Endothelial cell of umbilical vein (primary cell): ENCODE results near the gene ANKZF1. TPM values are rescaled to one million over a fixed set of nuclear protein-coding genes. Genes with fewer than 3 reads are reported as not detected.
A peak's percentile ranks its signal among the peaks of the same experiment; 100 is the strongest.

Experiments
- BruUV-seq: library from RNA; stranded (reverse); fragments of 400-500 nt; replicated peaks from 2 replicates; lab custom pipeline; 2021; lab: Mats Ljungman, UMichigan
- CTCF ChIA-PET: fragments of 300-600, 350-600 bp; sonication (Branson Sonifier 250); formaldehyde crosslinking; loops from one replicate; lab custom pipeline; 2021; ENCODE audit warnings: antibody characterized with exemption, inconsistent platforms; lab: Charles Lee
- POLR2A ChIA-PET: fragments of 300-600, 350-600 bp; sonication (Branson Sonifier 250); formaldehyde crosslinking; loops from one replicate; lab custom pipeline; 2021; ENCODE audit warnings: antibody characterized with exemption, inconsistent platforms; lab: Charles Lee
- DNase-seq: peaks from one replicate; pipeline ENCODE4 v3.0.0-alpha.2; 2011; ENCODE audit warnings: low read depth, low spot score
- FAIRE-seq: peaks from 2 replicates; lab custom pipeline; 2011; peaks lifted over from hg19 to GRCh38; lab: Jason Lieb, UNC
- H2AFZ ChIP-seq: 2 replicates; pipeline ENCODE4 v1.6.0; 2012; ENCODE audit warnings: low read depth, low read length, control low read depth, inconsistent platforms
- H3K27ac ChIP-seq: 2 replicates; pipeline ENCODE4 v1.5.1; 2011; ENCODE audit warnings: low read depth, mild to moderate bottlenecking, control low read depth, low read length, moderate library complexity; ENCODE audit not compliant: insufficient read depth
- H3K27me3 ChIP-seq, 2 experiments: 2 replicates each; pipeline versions ENCODE4 v1.6.0 to v1.6.1; 2011; ENCODE audit warnings: low read length in 2 of 2, mixed read lengths in 1 of 2; ENCODE audit not compliant: control insufficient read depth in 2 of 2, insufficient read depth in 2 of 2
- H3K36me3 ChIP-seq, 2 experiments: 2 replicates in 1 of 2; 3 replicates in 1 of 2; pipeline ENCODE4 v1.5.1; 2011; ENCODE audit warnings: low read length in 2 of 2, mild to moderate bottlenecking in 1 of 2, moderate library complexity in 1 of 2; ENCODE audit not compliant: control insufficient read depth in 2 of 2, insufficient read depth in 2 of 2; ENCODE audit errors: extremely low read depth in 1 of 2
- H3K4me1 ChIP-seq: 3 replicates; pipeline ENCODE4 v1.5.1; 2011; ENCODE audit warnings: mild to moderate bottlenecking, low read length; ENCODE audit not compliant: control insufficient read depth, insufficient read depth; ENCODE audit errors: extremely low read depth
- H3K4me2 ChIP-seq: 2 replicates; pipeline ENCODE4 v1.6.1; 2011; ENCODE audit warnings: low read length, control low read depth, mixed read lengths; ENCODE audit not compliant: insufficient read depth
- H3K4me3 ChIP-seq, 3 experiments: fragments of 200-600 bp in 1 of 3; sonication (generic), shearing (Covaris generic) in 1 of 3; replicated peaks in 1 of 3; 2 replicates each; pipeline ENCODE4 v1.5.1; 2011 to 2016; ENCODE audit warnings: control low read depth in 3 of 3, low read length in 3 of 3, mild to moderate bottlenecking in 2 of 3, inconsistent platforms in 1 of 3, low read depth in 1 of 3, moderate library complexity in 1 of 3; ENCODE audit not compliant: insufficient read depth in 1 of 3
- H3K79me2 ChIP-seq: 2 replicates; pipeline ENCODE4 v1.6.0; 2012; ENCODE audit warnings: low read length, inconsistent platforms; ENCODE audit not compliant: control insufficient read depth, insufficient read depth
- H3K9ac ChIP-seq: replicated peaks from 2 replicates; pipeline ENCODE3; 2011; ENCODE audit warnings: low read length, control low read depth; ENCODE audit not compliant: insufficient read depth; ENCODE audit errors: extremely low read depth
- H3K9me1 ChIP-seq: replicated peaks from 3 replicates; pipeline ENCODE4 v1.6.0; 2011; ENCODE audit warnings: mild to moderate bottlenecking, low read length; ENCODE audit not compliant: control insufficient read depth, insufficient read depth; ENCODE audit errors: extremely low read depth
- H3K9me3 ChIP-seq: replicated peaks from 2 replicates; pipeline ENCODE4 v1.5.1; 2012; ENCODE audit warnings: low read length, inconsistent platforms; ENCODE audit not compliant: control insufficient read depth, insufficient read depth
- H4K20me1 ChIP-seq: replicated peaks from 2 replicates; pipeline ENCODE3; 2011; ENCODE audit warnings: mild to moderate bottlenecking, low read length; ENCODE audit not compliant: control insufficient read depth, insufficient read depth; ENCODE audit errors: extremely low read depth
- CTCF ChIP-seq, 2 donors: IDR thresholded peaks; 1 replicate in 1 of 2; 2 replicates in 1 of 2; pipeline ENCODE4 v1.5.1; 2011; ENCODE audit warnings: low read length in 2 of 2, mild to moderate bottlenecking in 2 of 2, moderate library complexity in 2 of 2, control low read depth in 1 of 2, inconsistent platforms in 1 of 2, low read depth in 1 of 2; ENCODE audit not compliant: insufficient read depth in 1 of 2; ENCODE audit errors: extremely low read depth in 1 of 2
- EZH2 ChIP-seq: IDR thresholded peaks from 2 replicates; pipeline ENCODE4 v1.6.1; 2012; ENCODE audit warnings: borderline replicate concordance, low read depth, mild to moderate bottlenecking, moderate library complexity, low read length, inconsistent platforms; ENCODE audit not compliant: severe bottlenecking
- FOS ChIP-seq: IDR thresholded peaks from 2 replicates; pipeline ENCODE4 v1.6.1; 2011; ENCODE audit warnings: mild to moderate bottlenecking, low read length, moderate library complexity, borderline replicate concordance; ENCODE audit not compliant: insufficient read depth
- GATA2 ChIP-seq: IDR thresholded peaks from 2 replicates; pipeline ENCODE4 v1.7.0; 2011; ENCODE audit warnings: low read depth, mild to moderate bottlenecking, moderate library complexity, mixed read lengths, low read length; ENCODE audit not compliant: insufficient read length, insufficient read depth
- JUN ChIP-seq: IDR thresholded peaks from 2 replicates; pipeline ENCODE4 v1.6.1; 2011; ENCODE audit warnings: borderline replicate concordance, low read depth; ENCODE audit not compliant: insufficient read length, insufficient read depth
- MAX ChIP-seq: IDR thresholded peaks from 2 replicates; pipeline ENCODE4 v1.6.1; 2011; ENCODE audit not compliant: insufficient read depth, insufficient read length
- MYC ChIP-seq: IDR thresholded peaks from one replicate; pipeline ENCODE4 v1.6.1; 2011; ENCODE audit warnings: mild to moderate bottlenecking, low read depth, low read length
- POLR2A ChIP-seq: IDR thresholded peaks from 2 replicates; pipeline ENCODE4 v1.6.1; 2012; ENCODE audit warnings: low read depth, mild to moderate bottlenecking, control low read depth, low read length
- POLR2AphosphoS5 ChIP-seq: IDR thresholded peaks from 2 replicates; pipeline ENCODE4 v1.6.1; 2012; ENCODE audit warnings: low read depth, mild to moderate bottlenecking, control low read depth, low read length, moderate library complexity; ENCODE audit not compliant: insufficient read depth
- dilution Hi-C: fragments of 300-500 bp; cut with MboI; formaldehyde crosslinking; loops from one replicate; pipeline ENCODE4 v1.15.0; 2019; ENCODE audit warnings: low sequenced_read_pairs; ENCODE audit not compliant: extremely low pct_ligation_motif_present
- intact Hi-C: fragments of 100-400 bp; cut with micrococcal nuclease; formaldehyde crosslinking; loops from one replicate; pipeline ENCODE4 v1.10.0; 2022
- polyA plus RNA-seq, 4 experiments: library from polyadenylated mRNA; depleted of rRNA in 3 of 4; stranded (reverse) in 3 of 4; unstranded in 1 of 4; fragments of >200 nt; gene quantifications; 2 replicates each; pipeline versions ENCODE4 v1.2.1 to v1.2.3, GENCODE V29; 2011 to 2012; ENCODE audit warnings: missing spikeins in 1 of 4
- total RNA-seq: library from RNA; stranded (reverse); gene quantifications from 2 replicates; pipeline ENCODE4 v1.2.3, GENCODE V29; 2021

The ANKZF1 gene
- total and polyA plus RNA-seq, 2 donors (not counting 3 experiments of a cell fraction or from before 2014, with no cell fraction given): 26.5 to 36.2 TPM

DNA sequence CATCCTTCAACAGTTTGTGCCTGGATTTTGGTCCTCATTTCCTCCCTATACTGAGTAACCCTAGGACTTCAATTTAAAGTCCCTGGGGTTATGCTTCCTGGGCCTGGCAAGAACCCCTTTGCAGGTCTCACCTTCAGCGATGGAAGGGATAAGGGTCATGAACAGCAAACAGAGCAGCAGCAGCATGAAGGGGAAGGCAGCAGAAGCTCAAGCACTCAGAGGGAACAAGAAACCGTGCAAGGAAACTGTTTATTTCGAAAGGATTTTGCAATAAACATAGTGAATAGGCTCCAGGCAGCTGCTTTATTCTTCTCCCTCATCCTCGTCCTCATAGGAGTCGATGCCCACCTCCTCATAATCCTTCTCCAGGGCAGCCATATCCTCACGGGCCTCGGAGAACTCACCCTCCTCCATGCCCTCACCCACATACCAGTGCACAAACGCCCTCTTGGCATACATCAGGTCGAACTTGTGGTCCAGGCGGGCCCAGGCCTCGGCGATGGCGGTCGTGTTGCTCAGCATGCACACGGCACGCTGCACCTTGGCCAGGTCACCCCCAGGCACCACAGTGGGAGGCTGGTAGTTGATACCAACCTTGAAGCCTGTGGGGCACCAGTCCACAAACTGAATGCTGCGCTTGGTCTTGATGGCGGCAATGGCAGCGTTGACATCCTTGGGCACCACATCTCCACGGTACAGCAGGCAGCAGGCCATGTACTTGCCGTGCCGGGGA lies 20.6 kb downstream of the ANKZF1 start:
- DNase-seq: no peak
- ChIA-PET POLR2A (interaction anchor here (0.8 to 1.5 kb wide), 4 partner anchors 21 to 33 kb away, joined by 3 to 7 read pairs (median 3); partner anchors contain the start of genes ANKZF1, ATG9A and DNAJB2), CTCF (interaction anchor here (1.3 to 3.3 kb wide), 5 partner anchors 11 to 270 kb away, joined by 3 to 25 read pairs (median 8); partner anchors contain the start of gene DNAJB2)
- peaks cover 15% of the 10 kb centered on the region for H3K79me2 ChIP-seq
- H4K20me1 ChIP-seq: no peaks in the 10 kb centered on the region
- H3K36me3 ChIP-seq: peaks cover 2% of the 10 kb centered on the region in 2 experiments
- peak overlapping the region; percentile 49 for H3K9ac ChIP-seq
- no peaks in the 10 kb centered on the region for H3K9me3 ChIP-seq
- no peak overlapping the region for H3K4me2 ChIP-seq
- no peak for TF ChIP-seq POLR2A
- no peak for TF ChIP-seq POLR2AphosphoS5
- TF ChIP-seq JUN: no peak
- no peak for TF ChIP-seq FOS
- TF ChIP-seq EZH2: no peak
- TF ChIP-seq MYC: no peak
- TF ChIP-seq GATA2: no peak
- TF ChIP-seq MAX: no peak
- no peak for TF ChIP-seq CTCF (IDR thresholded peaks at IDR 0.05; ENCODE audit: extremely low read depth in 1 of 2, insufficient read depth in 1 of 2, low read depth in 1 of 2, low read length in 2 of 2)
- no peak overlapping the region for H3K4me3 ChIP-seq
- H3K9me1 ChIP-seq: no peaks in the 10 kb centered on the region
- H3K27ac ChIP-seq: peak overlapping the region; percentile 75
- no TSS peak for BruUV-seq
- intact Hi-C loops: no loop called here
- dilution Hi-C loops: no loop called here
- H2AFZ ChIP-seq: no peak overlapping the region
- no peak for FAIRE-seq
- H3K4me1 ChIP-seq: peaks cover 46% of the 10 kb centered on the region
- peaks cover 8% of the 10 kb centered on the region in 2 experiments for H3K27me3 ChIP-seq
